HepG2 (cell line): ENCODE results near the gene SLC25A18. TPM values are rescaled to one million over a fixed set of nuclear protein-coding genes. Genes with fewer than 3 reads are reported as not detected.

Source experiments
- ATM ChIP-seq: fragments of 450-650 bp; IDR thresholded peaks from 2 replicates; pipeline ENCODE4 v1.7.1; 2017; ENCODE audit warnings: mild to moderate bottlenecking, borderline replicate concordance
- FOSL1 ChIP-seq: sonication (generic); formaldehyde crosslinking; IDR thresholded peaks from 2 replicates; pipeline ENCODE4 v1.9.0; 2021; ENCODE audit warnings: missing genetic modification reagents, borderline replicate concordance
- MAFK ChIP-seq, 2 experiments: IDR thresholded peaks in 1 of 2; conservative IDR thresholded peaks in 1 of 2; 2 replicates each; pipeline ENCODE4 v1.6.1; 2011; ENCODE audit warnings: improper control_type of control experiment in 2 of 2, low read length in 2 of 2
- MBD4 ChIP-seq: IDR thresholded peaks from 2 replicates; pipeline ENCODE4 v1.6.1; 2012; ENCODE audit warnings: low read length, inconsistent platforms, borderline replicate concordance
- MTA3 ChIP-seq: sonication (generic); formaldehyde crosslinking; IDR thresholded peaks from 2 replicates; pipeline ENCODE4 v1.4.0; 2020; ENCODE audit warnings: missing genetic modification reagents
- NFATC3 ChIP-seq: sonication (generic); formaldehyde crosslinking; IDR thresholded peaks from 2 replicates; pipeline ENCODE4 v1.5.1; 2020; ENCODE audit warnings: mild to moderate bottlenecking, missing genetic modification reagents
- NFKBIZ ChIP-seq: IDR thresholded peaks from 2 replicates; pipeline ENCODE4 v1.6.1; 2018; ENCODE audit warnings: missing genetic modification reagents, missing compliant biosample characterization
- POLR2AphosphoS2 ChIP-seq: IDR thresholded peaks from 2 replicates; pipeline ENCODE4 v1.6.1; 2011; ENCODE audit warnings: low read depth, low read length, improper control_type of control experiment
- TCF7L2 ChIP-seq: IDR thresholded peaks from 2 replicates; pipeline ENCODE4 v1.6.1; 2011; ENCODE audit warnings: mild to moderate bottlenecking, low read depth, low read length, moderate library complexity
- ZFP82 ChIP-seq: sonication (generic); formaldehyde crosslinking; IDR thresholded peaks from 2 replicates; pipeline ENCODE4 v1.5.1; 2020; ENCODE audit warnings: mild to moderate bottlenecking, missing genetic modification reagents, borderline replicate concordance
- ZNF251 ChIP-seq: sonication (generic); formaldehyde crosslinking; IDR thresholded peaks from 2 replicates; pipeline ENCODE4 v1.9.0; 2021; ENCODE audit warnings: mild to moderate bottlenecking, missing genetic modification reagents
- ZNF3 ChIP-seq: IDR thresholded peaks from 2 replicates; pipeline ENCODE4 v1.7.0; 2017; ENCODE audit warnings: inconsistent platforms
- ZNF484 ChIP-seq: sonication (generic); formaldehyde crosslinking; IDR thresholded peaks from 2 replicates; pipeline ENCODE4 v1.5.1; 2020; ENCODE audit warnings: mild to moderate bottlenecking, low read depth, missing genetic modification reagents, borderline replicate concordance
- ZNF746 ChIP-seq: sonication (generic); formaldehyde crosslinking; IDR thresholded peaks from 2 replicates; pipeline ENCODE4 v1.8.0; 2022; ENCODE audit warnings: mild to moderate bottlenecking, missing genetic modification reagents
- polyA plus RNA-seq, 8 experiments: library from polyadenylated mRNA; depleted of rRNA in 3 of 8; stranded (reverse) in 7 of 8; unstranded in 1 of 8; fragments of >200 nt; fragmentation: Illumina TruSeq in 4 of 8; extraction: Trizol in 4 of 8; gene quantifications; 2 replicates each; pipeline versions ENCODE4 v1.2.1 to v1.2.3, GENCODE V29; 2011 to 2016; ENCODE audit warnings: low read depth in 4 of 8, missing spikeins in 1 of 8, mixed read lengths in 1 of 8; ENCODE audit not compliant: insufficient read depth in 1 of 8
- total RNA-seq, 5 experiments: library from RNA; depleted of rRNA; stranded (reverse); fragments of >200 nt; fragmentation: Illumina TruSeq; extraction: Trizol; gene quantifications; 2 replicates each; pipeline ENCODE4 v1.2.3, GENCODE V29; 2016; ENCODE audit warnings: low read depth in 1 of 5
- TF ChIP-seq, protein P1 (sequence below): sonication (generic); formaldehyde crosslinking; IDR thresholded peaks from 2 replicates; pipeline ENCODE4 v1.5.1; 2020; ENCODE audit warnings: missing genetic modification reagents, mild to moderate bottlenecking, borderline replicate concordance
- TF ChIP-seq, protein P2 (sequence below), 2 experiments: sonication (generic) in 1 of 2; formaldehyde crosslinking in 1 of 2; IDR thresholded peaks; 2 replicates each; pipeline versions ENCODE4 v1.6.1 to v1.9.0; 2014 to 2022; ENCODE audit warnings: antibody characterized with exemption in 1 of 2, borderline replicate concordance in 1 of 2, inconsistent platforms in 1 of 2, low read depth in 1 of 2, missing genetic modification reagents in 1 of 2
- TF ChIP-seq, protein P3 (sequence below): sonication (generic); formaldehyde crosslinking; IDR thresholded peaks from 2 replicates; pipeline ENCODE4 v1.5.0; 2020; ENCODE audit warnings: mild to moderate bottlenecking, missing genetic modification reagents
- TF ChIP-seq, protein P4 (sequence below): sonication (generic); formaldehyde crosslinking; IDR thresholded peaks from 2 replicates; pipeline ENCODE4 v1.5.0; 2020; ENCODE audit warnings: mild to moderate bottlenecking, low read depth, missing genetic modification reagents, borderline replicate concordance

The SLC25A18 gene
- total and polyA plus RNA-seq, 2 of the 13 experiments (the other 11 are each of a cell fraction or from before 2014, with no cell fraction given) = 0.28 to 0.75 TPM

DNA sequence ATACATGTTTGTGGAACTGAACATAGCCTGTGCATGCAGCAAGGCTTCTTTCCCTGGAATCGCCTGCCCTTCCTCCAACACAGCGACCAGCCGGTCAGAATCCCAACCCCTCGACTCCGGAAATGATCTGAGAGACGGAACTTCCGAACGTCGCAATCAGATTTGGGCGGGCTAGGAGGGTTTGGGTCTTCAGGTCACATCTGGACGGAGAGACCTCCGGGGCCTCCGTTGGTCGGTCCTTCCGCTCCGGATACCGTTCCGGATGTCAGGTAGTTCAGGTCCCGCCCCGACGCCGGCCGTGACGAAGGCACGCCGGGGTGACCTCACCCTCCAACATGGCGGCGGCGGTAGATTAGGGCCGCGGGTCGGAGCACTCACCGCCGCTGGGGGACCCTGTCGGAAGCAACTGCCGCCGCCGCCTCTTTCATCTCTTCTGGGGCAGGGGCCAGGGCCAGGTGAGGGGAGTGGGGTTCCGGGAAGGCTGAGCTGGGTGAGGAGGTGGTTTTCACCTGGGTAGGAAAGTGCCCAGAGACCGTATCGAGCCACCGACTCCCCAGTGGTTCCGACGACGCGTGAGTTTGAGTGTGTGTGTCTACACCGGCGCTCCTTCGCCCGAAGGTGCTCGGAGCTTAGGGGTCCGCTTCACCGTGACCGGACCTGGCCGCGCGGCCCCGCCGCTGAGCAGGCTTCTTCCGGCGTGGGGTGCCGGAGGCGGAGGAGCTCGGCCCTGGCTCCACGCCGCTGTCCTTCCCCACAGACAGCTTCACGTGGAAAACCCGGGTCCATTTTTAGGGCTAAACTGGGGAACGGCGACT is 75.3 kb downstream of the SLC25A18 start, which contains the start of gene BCL2L13 (continued):
- TF ChIP-seq, protein P1, sequence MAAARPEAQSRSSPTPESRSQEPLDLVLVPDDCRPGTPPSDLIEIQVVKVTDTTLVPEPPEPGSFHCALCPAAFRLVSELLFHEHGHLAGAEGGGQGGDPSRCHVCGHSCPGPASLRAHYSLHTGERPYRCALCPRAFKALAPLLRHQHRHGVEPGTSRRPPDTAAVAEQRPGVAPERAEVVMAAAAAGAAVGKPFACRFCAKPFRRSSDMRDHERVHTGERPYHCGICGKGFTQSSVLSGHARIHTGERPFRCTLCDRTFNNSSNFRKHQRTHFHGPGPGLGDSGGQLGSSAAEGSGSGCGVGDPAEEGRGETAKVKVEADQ (CRISPR knock-in tag) = no peak
- no peak for TF ChIP-seq ZFP82 (CRISPR knock-in tag)
- no peak for TF ChIP-seq POLR2AphosphoS2
- no peak for TF ChIP-seq ZNF484
- no peak for TF ChIP-seq ZNF251 (CRISPR knock-in tag)
- TF ChIP-seq MBD4 = no peak
- TF ChIP-seq, protein P2, sequence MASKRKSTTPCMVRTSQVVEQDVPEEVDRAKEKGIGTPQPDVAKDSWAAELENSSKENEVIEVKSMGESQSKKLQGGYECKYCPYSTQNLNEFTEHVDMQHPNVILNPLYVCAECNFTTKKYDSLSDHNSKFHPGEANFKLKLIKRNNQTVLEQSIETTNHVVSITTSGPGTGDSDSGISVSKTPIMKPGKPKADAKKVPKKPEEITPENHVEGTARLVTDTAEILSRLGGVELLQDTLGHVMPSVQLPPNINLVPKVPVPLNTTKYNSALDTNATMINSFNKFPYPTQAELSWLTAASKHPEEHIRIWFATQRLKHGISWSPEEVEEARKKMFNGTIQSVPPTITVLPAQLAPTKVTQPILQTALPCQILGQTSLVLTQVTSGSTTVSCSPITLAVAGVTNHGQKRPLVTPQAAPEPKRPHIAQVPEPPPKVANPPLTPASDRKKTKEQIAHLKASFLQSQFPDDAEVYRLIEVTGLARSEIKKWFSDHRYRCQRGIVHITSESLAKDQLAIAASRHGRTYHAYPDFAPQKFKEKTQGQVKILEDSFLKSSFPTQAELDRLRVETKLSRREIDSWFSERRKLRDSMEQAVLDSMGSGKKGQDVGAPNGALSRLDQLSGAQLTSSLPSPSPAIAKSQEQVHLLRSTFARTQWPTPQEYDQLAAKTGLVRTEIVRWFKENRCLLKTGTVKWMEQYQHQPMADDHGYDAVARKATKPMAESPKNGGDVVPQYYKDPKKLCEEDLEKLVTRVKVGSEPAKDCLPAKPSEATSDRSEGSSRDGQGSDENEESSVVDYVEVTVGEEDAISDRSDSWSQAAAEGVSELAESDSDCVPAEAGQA (IDR thresholded peaks at IDR 0.05; ENCODE audit: low read depth) = peak; percentile 90
- TF ChIP-seq, protein P2 (CRISPR knock-in tag; IDR thresholded peaks at IDR 0.05; ENCODE audit: borderline replicate concordance) = no peak
- peak; percentile 26; the same call in 1 of the 2 replicates for TF ChIP-seq FOSL1 (CRISPR knock-in tag)
- TF ChIP-seq ZNF3 (CRISPR knock-in tag) = no peak
- TF ChIP-seq, protein P3, sequence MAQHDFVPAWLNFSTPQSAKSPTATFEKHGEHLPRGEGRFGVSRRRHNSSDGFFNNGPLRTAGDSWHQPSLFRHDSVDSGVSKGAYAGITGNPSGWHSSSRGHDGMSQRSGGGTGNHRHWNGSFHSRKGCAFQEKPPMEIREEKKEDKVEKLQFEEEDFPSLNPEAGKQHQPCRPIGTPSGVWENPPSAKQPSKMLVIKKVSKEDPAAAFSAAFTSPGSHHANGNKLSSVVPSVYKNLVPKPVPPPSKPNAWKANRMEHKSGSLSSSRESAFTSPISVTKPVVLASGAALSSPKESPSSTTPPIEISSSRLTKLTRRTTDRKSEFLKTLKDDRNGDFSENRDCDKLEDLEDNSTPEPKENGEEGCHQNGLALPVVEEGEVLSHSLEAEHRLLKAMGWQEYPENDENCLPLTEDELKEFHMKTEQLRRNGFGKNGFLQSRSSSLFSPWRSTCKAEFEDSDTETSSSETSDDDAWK = no peak
- no peak for TF ChIP-seq NFKBIZ (CRISPR knock-in tag)
- TF ChIP-seq, protein P4, sequence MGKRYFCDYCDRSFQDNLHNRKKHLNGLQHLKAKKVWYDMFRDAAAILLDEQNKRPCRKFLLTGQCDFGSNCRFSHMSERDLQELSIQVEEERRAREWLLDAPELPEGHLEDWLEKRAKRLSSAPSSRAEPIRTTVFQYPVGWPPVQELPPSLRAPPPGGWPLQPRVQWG (CRISPR knock-in tag) = no peak
- TF ChIP-seq MTA3 (CRISPR knock-in tag) = no peak
- TF ChIP-seq TCF7L2 = no peak
- no peak for TF ChIP-seq ATM
- no peak for TF ChIP-seq ZNF746
- TF ChIP-seq MAFK (conservative IDR thresholded peaks at IDR 0.05 in 1 of 2, IDR thresholded peaks at IDR 0.05 in 1 of 2; ENCODE audit: low read length in 2 of 2) = no peak
- TF ChIP-seq NFATC3 (CRISPR knock-in tag) = no peak
